Adrenal gland (tissue), 12 donors: ENCODE results near the gene ANAPC2. TPM values are rescaled to one million over a fixed set of nuclear protein-coding genes. Genes with fewer than 3 reads are reported as not detected.

ENCODE experiments used
- DNase-seq, 7 donors: peaks; one replicate each; pipeline ENCODE4 v3.0.0-alpha.2; 2019 to 2020
- H3K27ac ChIP-seq, 5 donors: fragments of 200-600 bp; sonication (generic) in 4 of 5; 1 replicate in 3 of 5; 2 replicates in 2 of 5; pipeline versions ENCODE4 v1.5.1 to v1.8.0; 2016 to 2020; ENCODE audit warnings: mild to moderate bottlenecking in 1 of 5
- H3K27me3 ChIP-seq: fragments of 200-600 bp; 2 replicates; pipeline ENCODE4 v1.8.0; 2021
- H3K36me3 ChIP-seq, 2 donors: fragments of 200-600 bp; replicated peaks in 1 of 2; 1 replicate in 1 of 2; 2 replicates in 1 of 2; pipeline versions ENCODE4 v1.5.1 to v1.8.0; 2018 to 2022
- H3K4me1 ChIP-seq, 2 donors: fragments of 200-600 bp; replicated peaks in 1 of 2; 1 replicate in 1 of 2; 2 replicates in 1 of 2; pipeline versions ENCODE4 v1.5.1 to v1.8.0; 2018 to 2021
- H3K4me3 ChIP-seq, 4 donors: fragments of 200-600 bp; sonication (generic) in 3 of 4; one replicate each; pipeline ENCODE4 v1.5.1; 2016 to 2018
- H3K9me3 ChIP-seq, 3 donors: fragments of 200-600 bp; sonication (generic) in 1 of 3; replicated peaks in 1 of 3; 1 replicate in 2 of 3; 2 replicates in 1 of 3; pipeline versions ENCODE4 v1.5.1 to v1.8.0; 2016 to 2021
- CTCF ChIP-seq, 6 experiments: fragments of 450-650 bp in 4 of 6; fragments of 200-600 bp in 2 of 6; sonication (generic) in 1 of 6; IDR thresholded peaks; 1 replicate in 5 of 6; 2 replicates in 1 of 6; pipeline versions ENCODE4 v1.5.1 to v1.8.0; 2016 to 2021; ENCODE audit warnings: antibody characterized with exemption in 6 of 6, mild to moderate bottlenecking in 2 of 6, moderate library complexity in 1 of 6
- POLR2A ChIP-seq, 2 donors: fragments of 450-650 bp; IDR thresholded peaks; one replicate each; pipeline ENCODE4 v1.6.1; 2017; ENCODE audit warnings: antibody characterized with exemption in 2 of 2, mild to moderate bottlenecking in 2 of 2, moderate library complexity in 1 of 2
- WGBS, 4 donors: extraction: QIAGEN DNeasy Blood & Tissue Kit in 2 of 4; methylation state at CpG; one replicate each; pipeline versions ENCODE4 v1.1.5 to v1.1.7; 2013 to 2017; 5-methylcytosine and 5-hydroxymethylcytosine counted together
- intact Hi-C, 2 donors: fragments of 100-400 bp; cut with DNase I; formaldehyde crosslinking; loops; one replicate each; pipeline versions ENCODE4 v1.14.1 to v1.15.0; 2022 to 2023
- polyA plus RNA-seq, 3 donors: library from polyadenylated mRNA; stranded (reverse); fragments of 200-250 nt in 2 of 3; fragments of 350-450 nt in 1 of 3; fragmentation: Illumina TruSeq in 1 of 3; extraction: RNeasy Lipid Tissue Mini Kit (QIAGEN cat#74804) in 1 of 3; gene quantifications; one replicate each; pipeline ENCODE4 v1.2.3, GENCODE V29; 2013 to 2014
- total RNA-seq, 9 donors: library from RNA; depleted of rRNA in 4 of 9; stranded (reverse); fragments of >200 nt in 4 of 9; fragments of 120-200 nt in 1 of 9; fragmentation: NEBNext Ultra II Directional in 1 of 9; extraction: Animal tissue kit (Norgen Biotek cat#: 25700) in 1 of 9; gene quantifications; one replicate each; pipeline versions ENCODE4 v1.1.0 to v1.2.4, GENCODE V29; 2013 to 2023
- donor health status: healthy with polysubstance abuse.
- donor health status: Bipolar disorder and iron deficiency.
- donor health status: DM: yes; HTN: yes; CAD: no.
- donor health status: DM: no; HTN: no; CAD: no.
- donor health status: DM: no; HTN: no; CAD: no.
- donor health status: DM: yes; HTN: yes; CAD: no.

Gene ANAPC2
- total and polyA plus RNA-seq, 12 donors, result 7.1 to 162 (median 32.0) TPM

GRCh38 chr9:137180491-137180890 is 7.9 kb downstream of the ANAPC2 start:
- H3K4me3 ChIP-seq, result no peak overlapping the region
- 93 to 95% (median 94%) methylated on average over 4 to 20 of the region's 20 CpGs for WGBS, 4 donors
- DNase-seq, result no peak
- H3K36me3 ChIP-seq, result peaks cover 0 to 57% of the 10 kb centered on the region in 2 donors
- intact Hi-C loops, result no loop called here
- peaks cover 8 to 10% of the 10 kb centered on the region in 2 donors for H3K4me1 ChIP-seq
- no peaks in the 10 kb centered on the region for H3K9me3 ChIP-seq
- no peak overlapping the region for H3K27ac ChIP-seq
- no peaks in the 10 kb centered on the region for H3K27me3 ChIP-seq
- TF ChIP-seq POLR2A (IDR thresholded peaks at IDR 0.05) (no peak), CTCF (IDR thresholded peaks at IDR 0.05) (no peak)

- peaks cover 8 to 10% of the 10 kb centered on the region in 2 donors for H3K4me1 ChIP-seq
- peaks cover 0 to 50% of the 10 kb centered on the region in 2 donors for H3K36me3 ChIP-seq
- intact Hi-C loops, result no loop called here
- no peak for DNase-seq
- no peak overlapping the region for H3K4me3 ChIP-seq
- no peaks in the 10 kb centered on the region for H3K27me3 ChIP-seq
- 92 to 98% (median 95%) methylated on average over 10 to 17 of the region's 17 CpGs for WGBS, 4 donors
- no peak overlapping the region for H3K27ac ChIP-seq
- no peak for TF ChIP-seq CTCF (IDR thresholded peaks at IDR 0.05)
- no peak for TF ChIP-seq POLR2A (IDR thresholded peaks at IDR 0.05)
- no peaks in the 10 kb centered on the region for H3K9me3 ChIP-seq
Observed at GRCh38 chr9:137179761-137180160, 8.6 kb downstream of the ANAPC2 start.

- TF ChIP-seq POLR2A (IDR thresholded peaks at IDR 0.05) (no peak), CTCF (IDR thresholded peaks at IDR 0.05) (no peak)
- Histone ChIP-seq H3K27me3 (no peaks in the 10 kb centered on the region), H3K9me3 (no peaks in the 10 kb centered on the region), H3K36me3 (peaks cover 0 to 48% of the 10 kb centered on the region in 2 donors), H3K27ac (peak overlapping the region in 2 of 5 donors; percentile 70 to 81), H3K4me1 (peaks cover 8 to 10% of the 10 kb centered on the region in 2 donors), H3K4me3 (no peak overlapping the region)
- no peak for DNase-seq
- WGBS, 4 donors, result 89 to 93% (median 91%) methylated on average over 8 to 19 of the region's 19 CpGs
- intact Hi-C loops, result no loop called here
Observed at GRCh38 chr9:137178939-137179630, 9.3 kb downstream of the ANAPC2 start.

GRCh38 chr9:137178201-137178938 is 10.0 kb downstream of the ANAPC2 start:
- peak in 6 of 7 donors; percentile 64 to 78 (median 69) for DNase-seq
- WGBS, 4 donors, result 69 to 85% (median 73%) methylated on average over 9 to 23 of the region's 23 CpGs
- Histone ChIP-seq H3K4me3 (no peak overlapping the region), H3K9me3 (no peaks in the 10 kb centered on the region), H3K36me3 (peaks cover 0 to 41% of the 10 kb centered on the region in 2 donors), H3K27ac (peak overlapping the region in 4 of 5 donors; percentile 5 to 81 (median 42)), H3K4me1 (peaks cover 8 to 10% of the 10 kb centered on the region in 2 donors), H3K27me3 (no peaks in the 10 kb centered on the region)
- no peak for TF ChIP-seq CTCF (IDR thresholded peaks at IDR 0.05)
- TF ChIP-seq POLR2A (IDR thresholded peaks at IDR 0.05), result no peak
- intact Hi-C loops, result no loop called here
